ENCODE data around the gene ARHGAP10. TPM values are rescaled to one million over a fixed set of nuclear protein-coding genes. Genes with fewer than 3 reads are reported as not detected.

The ARHGAP10 gene
- total RNA-seq, 1 donor from 2014 or later = 15.8 TPM

GRCh38 chr4:147732518-147733235 is 789 bp downstream of the ARHGAP10 start:
- peak; percentile 42 for ATAC-seq

DNA sequence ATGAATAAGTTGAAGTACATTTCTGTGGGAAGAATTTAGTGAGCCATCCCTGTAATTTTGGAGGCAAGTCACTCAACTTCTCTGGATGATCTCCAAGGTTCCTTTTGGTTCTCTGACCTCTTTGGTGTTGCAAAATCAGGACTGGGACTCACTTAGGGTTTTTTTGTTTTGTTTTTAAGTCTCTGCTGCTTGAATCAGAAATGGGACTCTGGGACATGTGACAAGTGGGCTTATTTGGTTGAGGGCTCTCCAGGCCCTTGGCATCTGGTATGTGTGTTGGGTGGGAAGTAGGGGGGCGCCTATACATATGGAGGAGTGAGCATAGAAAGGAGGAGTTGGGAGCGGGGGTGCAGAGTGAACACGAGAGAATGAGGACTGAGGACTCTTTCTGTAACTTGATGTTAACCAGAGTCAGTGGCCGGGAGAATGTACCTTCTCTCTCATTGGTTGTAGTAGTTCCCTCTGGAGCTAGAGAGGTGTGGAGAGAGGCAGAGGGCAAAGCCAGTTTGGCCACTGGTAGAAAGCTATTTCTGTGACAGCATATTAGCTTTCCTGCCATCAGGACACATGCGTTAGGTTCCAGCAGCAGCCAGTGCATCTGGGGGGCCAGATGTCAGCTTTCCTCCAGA is 1.9 kb downstream of the ARHGAP10 start:
- ATAC-seq = no peak

GRCh38 chr4:147734496-147734895 is 2.6 kb downstream of the ARHGAP10 start:
- ATAC-seq = no peak

DNA sequence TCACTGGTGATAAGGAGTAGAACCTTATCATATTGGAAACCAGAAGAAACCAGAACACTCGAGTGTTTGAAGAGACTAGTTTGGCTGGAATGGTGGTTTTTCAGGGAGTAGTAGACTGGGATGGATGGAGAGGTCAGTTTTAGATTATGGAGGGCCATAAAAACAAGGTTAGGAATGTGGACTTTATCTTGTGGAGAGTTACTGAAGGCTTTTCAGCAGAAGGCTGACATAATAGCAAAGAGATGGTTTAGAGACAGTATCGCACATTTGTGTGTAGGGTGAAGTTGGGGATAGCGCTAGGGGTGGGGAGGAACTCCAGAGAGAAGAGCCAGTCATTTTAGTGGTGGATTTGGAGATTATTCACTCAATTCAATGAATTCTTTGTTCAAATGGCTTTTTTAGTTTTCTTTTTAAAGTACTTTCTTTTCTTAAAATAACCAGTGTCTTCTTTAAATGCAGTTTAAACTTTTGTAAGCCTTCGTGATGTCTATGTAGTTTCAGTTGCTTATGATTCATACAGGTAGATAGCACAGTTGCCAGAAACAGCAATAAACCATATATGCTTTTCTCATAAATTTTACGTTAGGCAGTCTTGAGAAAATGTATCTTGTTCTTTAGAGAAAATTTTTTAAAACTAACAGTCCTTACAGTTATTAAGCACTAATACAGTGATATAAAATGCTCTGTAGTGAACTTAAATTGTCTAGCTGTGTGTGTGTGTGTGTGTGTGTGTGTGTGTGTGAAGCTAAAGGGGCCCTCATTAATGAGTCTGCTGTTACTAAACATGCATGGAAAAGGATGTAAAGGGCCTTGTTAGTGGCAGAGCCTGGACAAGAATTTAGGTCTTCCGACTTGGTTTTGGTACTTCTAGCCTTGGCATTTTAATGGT is 3.8 kb downstream of the ARHGAP10 start:
- ATAC-seq = no peak

- ATAC-seq = no peak
Measured at GRCh38 chr4:147736458-147736857, 4.6 kb downstream of the ARHGAP10 start.

DNA sequence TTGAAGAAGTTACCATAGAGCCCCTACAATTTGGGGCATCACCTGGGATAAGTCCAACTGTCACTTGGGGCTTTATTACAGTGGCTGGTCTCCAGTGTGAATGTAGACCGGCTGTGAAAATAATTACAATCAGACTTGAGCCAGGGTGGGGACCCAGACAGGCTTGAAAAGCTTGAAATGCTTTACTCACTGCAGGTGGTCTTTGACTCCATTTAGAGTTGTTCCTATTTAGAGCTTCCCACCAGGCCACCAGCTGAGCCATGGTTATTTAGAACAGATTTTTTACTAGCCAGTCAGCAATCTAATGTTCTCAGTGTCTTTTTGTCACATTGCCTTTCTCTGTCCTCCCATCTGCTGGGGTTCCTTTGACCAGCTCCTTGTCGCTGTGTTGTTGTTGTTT is 5.7 kb downstream of the ARHGAP10 start:
- no peak for ATAC-seq

DNA sequence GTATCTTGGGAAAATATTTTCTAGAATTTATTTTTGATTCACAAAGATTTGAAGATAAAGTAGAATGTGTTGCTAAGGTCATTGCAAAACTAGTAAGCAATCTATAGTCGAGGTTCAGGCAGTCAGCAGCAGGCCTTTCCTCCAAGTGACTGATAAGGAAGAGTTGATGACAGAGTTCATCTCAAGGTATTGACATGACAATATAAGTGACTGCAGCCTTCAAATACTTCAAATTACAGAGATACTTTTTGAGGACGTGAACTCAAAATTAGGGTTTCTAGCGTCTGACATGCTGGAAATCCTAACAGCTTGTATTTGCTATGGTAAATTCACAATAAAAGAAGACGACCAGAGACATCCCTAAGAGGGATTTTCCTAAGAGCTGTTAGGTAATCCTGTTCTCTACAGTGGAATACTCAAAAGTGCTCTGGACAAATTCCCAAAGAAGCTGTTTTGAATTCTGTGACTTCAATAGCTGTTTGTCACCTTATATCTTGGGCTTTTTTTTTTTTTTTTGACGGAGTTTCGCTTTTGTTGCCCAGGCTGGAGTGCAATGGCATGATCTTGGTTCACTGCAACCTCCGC is 7.4 kb downstream of the ARHGAP10 start:
- ATAC-seq = no peak

DNA sequence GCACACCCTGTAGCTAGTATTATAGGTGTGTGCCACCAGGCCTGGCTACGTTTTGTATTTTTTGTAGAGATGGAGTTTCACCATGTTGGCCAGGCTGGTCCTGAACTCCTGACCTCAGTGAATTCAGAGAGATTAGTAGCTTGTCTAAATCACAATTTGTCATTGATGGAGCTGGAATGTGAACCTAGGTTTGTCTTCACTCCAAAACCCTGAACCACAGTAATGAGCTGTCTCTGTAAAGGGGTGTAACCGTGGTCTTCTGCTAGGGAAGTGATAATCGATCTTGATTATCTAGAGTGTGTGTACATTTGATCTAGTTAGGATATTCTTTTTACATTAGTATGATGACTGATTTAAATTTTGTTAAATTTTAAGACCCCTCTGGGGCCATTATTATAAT is 8.3 kb downstream of the ARHGAP10 start:
- ATAC-seq = peak; percentile 10

DNA sequence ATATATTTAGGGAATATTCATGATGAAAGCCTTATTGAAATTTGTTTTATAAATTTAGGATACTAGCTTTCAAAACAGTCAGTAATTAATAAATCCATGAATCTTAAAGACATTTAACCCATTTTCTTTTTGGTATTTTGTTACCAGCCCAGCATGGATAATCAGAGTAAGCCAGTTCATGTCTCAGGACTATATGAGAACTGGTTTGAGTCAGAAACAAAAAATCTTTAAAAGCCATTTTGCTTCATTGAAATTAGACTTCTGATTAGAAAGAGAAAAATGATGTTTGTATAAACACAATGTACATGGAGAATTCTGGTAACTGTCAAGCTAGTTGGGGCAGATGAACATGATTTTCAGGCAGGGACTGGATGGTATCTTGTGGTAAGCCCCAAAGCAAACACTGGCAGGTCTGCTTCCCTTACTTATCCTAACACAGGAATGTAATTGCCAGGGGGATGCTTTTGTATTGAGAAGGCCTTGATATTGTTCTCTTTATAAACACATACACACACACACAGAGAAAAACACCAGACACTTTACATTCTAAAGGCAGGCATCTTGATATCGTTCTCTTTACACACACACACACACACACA is 9.4 kb downstream of the ARHGAP10 start:
- ATAC-seq = peak; percentile 49

DNA sequence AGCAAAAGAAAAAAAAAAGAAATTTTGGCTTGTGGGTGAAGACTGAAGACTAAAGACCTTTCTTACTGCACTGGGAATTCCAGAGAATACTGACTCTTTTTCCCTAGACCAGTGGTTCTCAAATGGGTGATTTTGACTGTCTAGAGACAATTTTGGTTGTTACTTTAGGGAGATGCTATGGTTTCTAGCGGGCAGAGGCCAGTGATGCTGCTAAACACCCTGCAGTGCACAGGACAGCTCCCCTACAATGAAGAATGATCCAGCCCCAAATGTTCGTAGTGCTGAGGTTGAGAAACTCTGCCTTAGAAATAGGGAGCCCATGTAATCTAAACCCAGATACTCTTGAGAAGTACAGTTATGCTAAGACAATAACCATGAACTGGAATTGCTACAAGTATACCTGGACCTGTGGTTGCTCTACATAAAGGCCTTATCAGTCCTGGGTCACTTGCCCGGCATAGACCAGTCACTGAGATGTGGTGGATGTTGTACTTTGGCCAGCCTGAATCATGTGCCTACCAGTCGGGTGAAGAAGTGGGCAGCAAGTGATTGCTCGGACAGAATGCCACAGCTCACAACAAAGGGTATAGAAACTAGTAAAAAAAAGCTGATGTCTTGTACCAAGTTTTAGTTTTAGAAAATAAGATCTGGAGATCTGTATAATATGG is 16.0 kb downstream of the ARHGAP10 start:
- no peak for ATAC-seq

DNA sequence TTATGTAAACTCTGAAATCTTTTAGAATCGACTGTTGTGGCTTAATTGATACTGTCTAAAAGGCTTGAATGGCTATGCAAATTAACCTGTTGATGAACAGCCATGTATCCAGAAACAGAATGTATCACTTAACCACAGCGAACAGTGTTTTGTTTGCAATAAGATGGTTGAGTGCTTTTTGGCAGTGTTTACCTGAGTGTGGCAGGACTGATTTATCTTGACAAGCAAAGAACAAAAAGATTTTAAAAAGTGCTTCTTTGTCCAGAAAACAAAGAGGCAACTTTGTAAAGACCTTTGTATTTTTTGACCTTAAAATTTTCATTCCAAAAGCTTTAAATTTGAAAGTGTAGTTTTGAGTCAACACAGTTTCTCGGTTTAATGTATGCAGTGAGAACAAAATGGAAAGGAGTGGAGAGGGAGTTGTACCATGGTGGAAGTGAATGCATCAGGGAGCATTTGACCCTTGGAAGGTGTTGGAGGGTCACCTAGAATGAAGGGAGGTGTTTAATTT is 18.0 kb downstream of the ARHGAP10 start:
- ATAC-seq = no peak

DNA sequence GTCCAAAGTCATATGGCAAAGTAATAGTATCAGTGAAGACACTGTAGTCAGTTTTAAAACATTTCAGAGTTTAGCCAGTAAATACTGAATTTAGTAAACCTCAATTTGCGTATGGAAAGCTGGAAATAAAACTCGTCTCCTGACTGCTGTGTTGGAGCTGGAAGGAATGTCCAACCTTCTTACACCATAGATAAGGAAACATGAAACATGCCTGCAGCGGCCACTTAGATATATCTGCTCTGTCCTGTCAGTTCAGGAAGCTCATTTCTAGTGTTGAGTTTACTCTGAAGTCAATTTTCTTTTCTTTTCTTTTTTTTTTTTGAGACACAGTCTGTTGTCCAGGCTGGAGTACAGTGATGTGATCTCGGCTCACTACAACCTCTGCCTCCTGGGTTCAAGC is 21.2 kb downstream of the ARHGAP10 start:
- no peak for ATAC-seq

DNA sequence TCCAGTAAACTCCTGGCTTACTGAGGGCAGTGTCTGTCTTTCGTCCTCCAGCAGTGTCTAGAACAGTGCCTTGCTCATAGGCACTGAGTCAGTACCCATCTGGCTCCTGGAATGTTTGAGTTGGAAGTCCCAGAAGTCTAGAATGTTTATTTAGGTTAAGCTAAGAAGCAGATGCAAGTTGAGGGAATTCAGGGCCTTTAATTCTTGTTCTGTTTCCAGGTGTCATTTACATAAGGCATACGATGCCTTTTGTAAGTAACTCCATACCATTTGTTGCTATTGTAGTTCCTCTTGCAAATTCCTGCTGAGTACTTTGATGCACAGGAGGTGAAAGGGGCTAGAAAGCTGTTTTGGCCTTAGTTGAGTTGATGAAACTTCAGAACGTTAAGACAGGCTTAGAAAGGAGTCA is 22.2 kb downstream of the ARHGAP10 start:
- peak; percentile 50 for ATAC-seq

GRCh38 chr4:147755561-147756295 is 23.8 kb downstream of the ARHGAP10 start:
- peak; percentile 27 for ATAC-seq

- ATAC-seq = no peak
Measured at GRCh38 chr4:147756417-147756816, 24.5 kb downstream of the ARHGAP10 start.

DNA sequence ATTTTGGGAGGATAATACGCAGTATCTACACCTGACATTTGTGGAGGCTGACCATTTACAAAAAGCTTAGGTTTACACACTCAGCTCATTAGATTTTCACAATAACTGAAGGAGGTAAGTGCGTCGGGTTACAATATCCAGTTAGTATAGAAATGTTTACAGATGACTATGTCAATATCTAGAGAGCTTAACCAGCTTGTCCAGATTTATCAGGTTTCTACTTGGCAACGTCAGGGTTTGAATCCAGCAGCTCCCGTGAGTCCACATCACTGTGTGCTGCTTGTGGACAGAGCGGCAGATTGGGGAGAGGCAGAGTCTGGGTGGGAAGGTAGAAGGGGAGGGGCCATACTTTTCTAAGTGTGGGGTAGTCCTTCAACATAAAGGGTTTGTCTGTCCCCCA is 28.3 kb downstream of the ARHGAP10 start:
- ATAC-seq = peak; percentile 34

DNA sequence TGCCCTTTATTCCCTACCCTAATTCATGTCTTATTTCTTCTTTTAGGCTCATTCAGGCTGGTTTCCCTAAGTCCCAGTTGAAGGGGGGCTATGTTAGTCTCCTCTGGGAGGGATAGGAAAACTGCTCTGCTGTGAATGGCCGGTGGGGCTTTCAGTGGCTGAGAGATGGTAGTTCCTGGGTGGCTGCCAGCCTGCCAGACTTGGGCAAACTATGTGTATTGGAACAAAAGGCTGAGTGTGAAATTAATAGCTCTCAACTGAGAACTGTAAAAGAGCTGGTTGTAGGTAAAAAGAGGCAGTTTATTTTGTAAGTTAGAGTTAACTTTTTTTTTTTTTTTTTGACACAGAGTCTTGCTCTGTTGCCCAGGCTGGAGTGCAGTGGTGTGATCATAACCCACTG is 28.8 kb downstream of the ARHGAP10 start:
- no peak for ATAC-seq

GRCh38 chr4:147761218-147761883 is 29.5 kb downstream of the ARHGAP10 start:
- ATAC-seq = no peak

GRCh38 chr4:147764337-147764736 is 32.4 kb downstream of the ARHGAP10 start:
- no peak for ATAC-seq

- peak; percentile 43 for ATAC-seq
Measured at GRCh38 chr4:147765121-147765529, 33.2 kb downstream of the ARHGAP10 start.

Data from esophagus mucosa (tissue), 1 donor.